Cerebellar cortex (tissue), 1 donor: ENCODE measurements around the gene TEX19.

Source experiments
- DNase-seq: peaks from one replicate; pipeline ENCODE4 v3.0.0-alpha.2; 2015; ENCODE audit warnings: low spot score

TEX19 gene

DNA sequence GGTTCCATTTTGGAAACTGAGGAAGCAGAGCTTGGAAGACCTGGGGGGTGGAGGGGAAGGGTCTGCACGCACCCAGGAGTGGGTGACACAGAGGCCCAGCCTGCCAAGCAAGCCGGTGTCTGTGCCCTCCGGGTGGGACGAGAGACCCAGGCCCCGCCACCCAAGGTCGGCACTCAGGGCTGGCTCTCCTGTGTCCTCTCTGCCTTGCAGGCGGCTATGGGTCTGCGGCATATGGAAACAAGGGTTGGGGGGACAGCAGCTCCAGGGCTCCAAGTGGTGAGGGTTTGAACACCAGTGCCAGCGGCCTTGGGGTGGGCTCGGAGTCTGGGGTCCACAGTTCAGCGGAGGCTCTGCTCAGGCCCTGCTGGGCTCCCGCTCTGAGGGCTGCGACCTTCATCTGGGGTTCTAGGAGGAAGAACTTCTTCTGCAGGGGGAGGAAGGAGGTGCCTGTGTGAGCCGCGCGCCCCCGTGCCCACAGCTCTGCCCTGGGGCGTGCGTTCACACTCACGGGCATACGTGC, 37.0 kb upstream of the TEX19 start:
- no peak for DNase-seq

DNA sequence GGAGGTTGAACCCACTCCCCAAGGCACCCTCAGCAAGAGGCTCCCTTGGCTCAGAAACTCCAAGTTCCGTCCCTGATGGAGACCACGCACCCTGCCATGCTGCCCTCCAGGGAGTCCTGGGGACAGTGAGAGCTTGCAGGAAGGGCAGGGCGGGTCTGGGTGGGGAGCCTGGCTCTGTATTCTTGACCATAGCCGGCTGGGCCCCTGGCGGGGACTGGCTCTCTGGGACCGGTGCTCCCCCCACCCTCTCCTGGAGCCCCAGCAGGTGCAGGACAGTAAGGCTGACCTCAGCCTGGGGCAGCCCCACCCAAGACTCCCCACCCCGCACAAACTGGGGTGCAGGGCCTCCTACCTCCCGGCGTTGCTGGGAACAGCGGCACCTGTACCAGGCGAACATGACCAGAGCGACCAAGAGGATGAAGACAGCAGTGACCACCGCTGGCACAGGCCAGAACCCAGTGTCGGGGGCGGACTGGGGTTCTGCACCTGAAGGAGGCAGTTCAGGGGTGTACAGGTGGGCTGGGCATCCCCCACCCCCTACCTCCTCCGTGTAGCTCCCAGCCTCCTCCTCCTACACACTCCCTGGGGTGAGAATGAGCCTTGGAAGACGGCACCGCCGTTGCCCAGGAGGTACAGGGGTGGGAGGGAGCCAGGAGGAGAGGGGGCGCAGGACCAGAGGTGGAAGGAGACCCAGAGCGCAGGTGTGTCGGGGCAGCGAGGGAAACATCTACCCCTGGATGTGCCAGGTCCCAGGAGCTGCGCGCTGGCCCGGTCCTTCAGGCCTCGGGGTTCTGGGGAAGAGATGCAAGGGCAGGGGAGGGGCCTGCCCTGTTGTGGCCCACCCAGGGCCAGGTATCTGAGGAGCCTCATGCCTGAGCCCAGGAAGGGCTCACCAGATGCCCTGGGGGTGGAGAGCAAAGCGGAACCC, 36.3 kb upstream of the TEX19 start:
- DNase-seq = no peak

GRCh38 chr17:82323514-82324234, 35.4 kb upstream of the TEX19 start:
- DNase-seq = no peak

DNA sequence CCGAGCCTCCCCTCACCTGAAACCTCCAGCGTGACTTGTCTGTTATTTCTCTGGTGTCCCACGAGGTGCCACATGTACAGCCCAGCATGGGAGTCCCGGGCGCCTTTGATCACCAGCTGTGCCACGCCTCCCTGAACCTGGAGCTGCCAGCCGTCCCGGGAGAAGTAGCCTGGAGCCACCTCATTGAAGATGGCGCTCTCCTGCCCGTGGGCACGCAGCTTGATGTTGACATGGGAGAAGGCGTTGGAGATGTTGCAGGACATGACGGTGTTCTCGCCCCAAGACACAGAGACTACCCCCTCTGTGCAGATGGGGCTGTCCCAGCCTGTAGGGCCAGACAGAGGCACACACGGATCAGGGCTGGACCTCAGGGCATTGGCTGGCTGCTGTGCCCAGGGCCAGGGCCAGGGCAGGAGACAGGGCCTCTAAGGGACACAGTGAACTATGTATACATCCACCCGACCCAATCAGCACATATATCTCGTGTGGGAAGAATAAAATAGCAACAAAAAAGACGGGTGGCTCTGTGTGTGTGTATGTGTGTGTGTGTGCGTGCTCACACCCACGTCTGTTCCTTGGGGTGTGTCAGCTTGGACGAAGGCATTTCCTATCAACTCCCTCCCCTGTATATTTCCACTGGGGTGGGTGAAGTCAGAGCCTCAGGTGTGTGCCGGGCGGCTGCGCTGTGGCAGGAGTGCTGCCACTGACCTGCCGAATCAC, 34.3 kb upstream of the TEX19 start:
- no peak for DNase-seq

- DNase-seq = no peak
These were observed 33.5 kb upstream of the TEX19 start for GRCh38 chr17:82325286-82326180.

DNA sequence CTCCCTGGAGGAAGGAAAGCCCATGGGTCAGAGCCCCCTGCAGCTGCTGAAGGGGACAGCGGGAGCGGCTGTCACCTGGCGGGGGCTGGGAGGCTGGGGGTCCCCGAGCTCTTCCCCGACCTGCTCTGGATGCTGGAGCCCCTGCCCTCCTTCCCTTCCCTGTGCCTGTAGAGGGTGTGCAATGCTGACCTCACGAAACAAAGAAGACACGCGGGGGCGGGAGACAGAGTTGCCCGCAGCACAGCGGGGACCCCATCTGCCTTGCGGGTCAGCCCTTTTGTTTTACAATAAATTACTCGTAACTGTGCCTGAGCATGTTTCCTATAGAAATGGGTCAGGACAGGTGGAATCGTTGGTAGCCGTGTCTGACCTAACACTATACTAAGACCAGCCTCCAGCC, 31.8 kb upstream of the TEX19 start:
- no peak for DNase-seq

- no peak for DNase-seq
These were observed 31.3 kb upstream of the TEX19 start for GRCh38 chr17:82327757-82328140.

GRCh38 chr17:82328141-82328993, 30.7 kb upstream of the TEX19 start:
- DNase-seq = no peak

DNA sequence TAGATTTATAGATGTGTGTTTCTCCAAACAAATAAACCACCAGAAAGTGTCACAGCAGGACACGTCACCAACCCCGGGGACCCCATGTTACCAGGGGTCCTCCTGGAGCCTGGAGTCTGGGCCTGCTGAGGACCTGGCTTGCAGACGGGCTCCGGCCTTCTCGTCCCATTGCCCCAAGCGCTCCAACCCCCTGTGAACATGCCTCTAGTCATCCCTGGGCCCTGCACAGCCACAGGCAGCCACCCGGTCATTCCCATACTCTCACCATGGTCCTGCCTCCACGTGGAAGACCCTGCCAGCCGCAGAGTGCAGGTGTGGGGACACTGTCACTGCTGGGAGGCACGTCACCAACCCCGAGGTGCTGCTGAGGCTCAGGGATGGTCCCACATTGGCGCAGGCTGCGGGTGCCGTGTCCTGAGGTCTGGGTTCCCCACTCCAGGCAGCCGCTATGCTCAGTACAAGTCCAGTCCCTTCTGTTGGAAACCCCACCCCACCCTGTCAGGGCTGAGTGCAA, 30.0 kb upstream of the TEX19 start:
- no peak for DNase-seq

DNA sequence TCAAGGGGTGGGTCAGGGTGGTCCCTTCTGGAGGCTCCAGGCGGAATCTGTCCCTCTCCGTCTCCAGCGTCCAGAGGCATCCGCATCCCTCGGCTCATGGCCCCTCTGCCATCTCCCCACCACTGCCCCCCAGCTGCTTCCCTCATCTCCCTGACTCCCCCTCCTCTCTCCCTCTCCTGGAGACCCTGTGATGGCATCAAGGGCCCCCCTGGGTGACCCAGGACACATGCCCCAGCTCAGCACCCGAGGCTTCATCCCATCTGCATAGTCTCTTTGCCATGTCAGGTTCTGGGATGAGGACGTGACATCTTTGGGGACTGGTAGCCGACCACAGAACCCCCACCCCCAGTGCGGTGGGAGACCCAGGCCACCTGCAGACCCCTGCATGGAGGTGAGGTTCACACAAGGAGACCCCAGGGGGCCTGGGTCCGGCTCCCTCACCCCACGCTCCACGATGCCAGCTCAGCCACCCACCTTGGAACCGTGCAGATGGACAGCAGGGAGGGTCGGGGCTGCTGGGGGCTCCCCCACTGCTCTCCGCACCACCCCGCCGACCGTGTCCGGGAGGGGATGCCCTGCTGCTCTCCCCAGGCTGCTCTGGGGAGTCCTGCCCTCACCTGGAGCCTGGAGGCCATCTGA, 29.2 kb upstream of the TEX19 start:
- no peak for DNase-seq

DNA sequence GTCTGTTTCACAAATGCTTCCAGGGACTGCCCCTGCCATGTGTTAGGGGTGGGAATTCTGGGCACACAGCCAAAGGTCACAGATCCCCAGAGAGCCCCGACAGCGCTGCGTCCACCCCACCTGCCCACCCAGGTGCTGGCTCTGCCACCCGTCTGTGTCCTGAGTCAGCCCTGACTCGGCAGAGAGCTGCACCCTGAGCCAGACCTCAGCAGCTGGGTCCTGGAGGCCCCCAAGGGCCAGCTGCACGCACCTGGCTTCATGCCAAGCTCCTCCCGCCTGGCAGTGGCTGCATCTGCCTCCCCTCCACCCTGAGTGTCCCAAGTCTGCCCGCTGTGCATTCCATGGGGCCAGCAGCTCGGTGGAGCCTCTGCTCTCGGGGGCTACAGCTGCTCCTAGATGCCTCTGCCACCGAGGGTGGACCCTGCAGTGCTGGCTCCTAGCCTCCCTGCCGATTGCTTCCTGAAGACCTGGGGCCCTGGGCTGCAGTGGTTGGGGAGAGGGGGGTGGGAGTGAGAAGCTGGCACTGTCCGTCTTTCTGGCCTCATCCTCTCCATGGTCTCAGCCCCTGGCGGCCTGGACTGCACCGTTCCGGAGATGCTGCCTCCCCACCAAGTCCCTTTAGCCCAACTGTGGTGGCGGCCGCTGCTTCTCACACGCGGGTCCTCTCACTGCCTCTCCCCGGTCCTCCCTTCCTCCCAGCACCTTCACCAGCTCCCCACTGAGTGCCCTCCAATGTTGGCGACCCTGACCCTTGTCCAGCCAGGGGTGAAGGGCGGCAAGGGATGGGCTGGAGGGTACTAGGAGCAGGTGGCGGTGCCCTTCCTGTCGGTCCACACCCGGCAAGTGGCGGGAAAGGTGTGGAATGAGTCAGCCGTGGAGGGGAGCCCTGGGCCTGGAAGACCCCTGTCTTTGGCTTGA, 28.5 kb upstream of the TEX19 start:
- DNase-seq = no peak

DNA sequence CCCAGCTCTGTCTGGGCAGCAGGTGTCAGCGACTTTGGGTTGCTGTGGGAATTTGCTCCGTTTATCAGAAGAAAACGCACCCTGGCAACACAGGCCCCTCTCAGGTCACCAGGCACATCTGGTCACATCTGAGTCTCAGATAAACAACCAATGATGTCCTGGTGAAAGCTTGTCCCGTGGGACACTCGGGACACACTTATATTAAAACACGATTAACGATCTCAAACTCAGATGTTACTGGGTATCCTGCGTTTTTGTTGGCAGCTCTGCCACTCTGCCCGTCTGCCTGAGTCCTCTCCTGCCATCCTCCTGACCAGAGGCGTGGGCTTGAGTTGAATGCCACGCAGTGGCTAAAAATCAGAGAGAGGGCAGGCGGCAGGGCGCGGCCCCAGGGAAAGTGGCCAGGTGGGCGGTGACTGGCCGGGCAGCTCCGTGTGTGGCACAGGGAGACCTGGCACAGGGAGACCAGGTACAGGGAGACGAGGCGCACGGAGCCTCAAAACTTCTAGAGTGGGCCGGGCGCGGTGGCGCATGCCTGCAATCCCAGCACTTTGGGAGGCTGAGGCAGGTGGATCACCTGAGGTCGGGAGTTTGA, 27.6 kb upstream of the TEX19 start:
- DNase-seq = no peak

GRCh38 chr17:82332669-82333278, 26.3 kb upstream of the TEX19 start:
- DNase-seq = no peak

DNA sequence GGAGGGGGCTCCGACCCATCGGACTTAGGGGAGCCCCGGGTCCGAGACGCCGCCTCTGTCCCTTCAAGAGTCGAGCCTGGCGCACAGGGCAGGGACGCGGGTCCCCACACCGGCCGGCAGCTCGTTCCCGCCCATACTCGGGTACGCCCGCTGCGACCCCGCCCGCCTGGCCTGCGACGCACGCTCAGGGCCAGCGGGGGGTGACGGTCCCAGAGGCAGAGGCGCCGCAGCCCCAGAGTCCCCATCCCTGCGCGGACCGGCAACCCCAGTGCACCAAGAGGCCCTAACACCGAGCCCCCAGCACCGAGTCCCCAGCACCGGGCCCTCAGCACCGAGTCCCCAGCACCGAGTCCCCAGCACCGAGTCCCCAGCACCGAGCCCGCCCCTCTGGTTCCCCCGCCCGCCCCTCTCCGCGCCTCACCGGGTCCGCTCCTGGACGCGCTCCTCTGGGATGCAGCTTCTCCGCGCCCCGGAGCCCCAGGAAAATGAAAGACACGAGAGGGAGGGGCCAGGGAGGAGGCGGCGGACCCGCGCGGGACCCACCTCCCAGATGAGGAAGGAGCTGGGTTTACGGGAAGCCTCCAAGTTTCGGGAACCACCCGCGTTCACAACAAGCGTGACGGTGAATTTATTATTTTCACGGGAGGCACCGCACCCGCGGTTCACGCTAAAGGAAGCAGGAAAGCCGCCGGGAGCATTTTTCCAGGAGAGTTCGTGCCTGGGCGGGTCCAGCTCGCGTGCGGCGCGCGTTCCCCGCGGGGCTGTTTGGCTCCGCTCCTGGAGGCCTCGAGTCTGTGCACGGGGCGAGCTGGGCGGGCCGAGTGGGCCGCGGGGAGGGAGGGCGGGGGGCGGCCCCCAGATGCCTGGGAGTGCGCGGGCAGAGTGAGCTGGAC, 25.5 kb upstream of the TEX19 start, which contains the start of gene SECTM1:
TSS of gene SECTM1 (minus strand) at position 488 of the 893 bp plus-strand sequence. CDS start 6,526 bp downstream, outside the sequence.
- DNase-seq = no peak

- no peak for DNase-seq
These were observed 24.8 kb upstream of the TEX19 start for GRCh38 chr17:82334204-82334621.

DNA sequence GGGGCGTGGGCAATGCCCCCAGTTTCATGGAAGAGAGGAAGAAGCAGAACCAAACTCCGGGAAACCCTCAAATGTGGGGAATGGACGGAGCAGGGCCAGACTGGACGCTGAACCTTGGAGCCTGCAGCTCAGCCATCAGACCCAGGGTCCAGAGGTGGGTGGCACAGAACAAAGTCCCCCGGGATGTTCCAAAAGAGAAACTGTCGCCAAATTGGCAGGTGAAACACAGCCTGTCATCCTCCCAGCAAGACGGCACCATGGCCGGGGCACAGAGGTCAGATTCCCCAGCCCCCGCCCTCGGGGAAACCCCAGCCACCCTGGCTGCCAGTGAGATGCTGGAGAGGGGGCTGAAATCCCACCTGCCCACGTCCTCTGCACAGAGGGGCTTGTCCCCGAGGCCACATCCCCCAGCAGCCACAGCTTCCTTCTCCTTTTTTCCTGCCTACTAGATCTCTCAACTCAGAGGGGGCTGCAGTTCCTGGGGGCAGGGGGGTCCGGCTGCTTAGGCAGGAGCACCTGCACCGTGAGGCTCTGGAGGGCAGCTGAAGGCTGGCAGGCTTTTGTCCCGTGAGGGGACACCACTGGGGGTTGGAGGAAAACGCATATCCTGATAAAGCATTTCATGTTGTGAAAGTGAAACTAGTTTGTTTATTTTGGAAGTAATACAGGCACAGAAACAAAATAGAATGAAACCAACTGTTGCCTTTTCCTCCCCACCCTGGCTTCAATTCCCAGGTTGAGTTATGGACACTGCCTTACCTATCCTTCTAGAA, 24.2 kb upstream of the TEX19 start:
- no peak for DNase-seq
